ENCODE measurements around the gene PRKCI. TPM values are rescaled to one million over a fixed set of nuclear protein-coding genes. Genes with fewer than 3 reads are reported as not detected.
"Not testable (repeated sequence)": the region's sequence is repeated elsewhere in the genome, so short reads cannot be mapped to it uniquely, and the experiment has no call there.

Gene PRKCI
- total and polyA plus RNA-seq, 4 donors: 18.7 to 181 (median 35.2) TPM

DNA sequence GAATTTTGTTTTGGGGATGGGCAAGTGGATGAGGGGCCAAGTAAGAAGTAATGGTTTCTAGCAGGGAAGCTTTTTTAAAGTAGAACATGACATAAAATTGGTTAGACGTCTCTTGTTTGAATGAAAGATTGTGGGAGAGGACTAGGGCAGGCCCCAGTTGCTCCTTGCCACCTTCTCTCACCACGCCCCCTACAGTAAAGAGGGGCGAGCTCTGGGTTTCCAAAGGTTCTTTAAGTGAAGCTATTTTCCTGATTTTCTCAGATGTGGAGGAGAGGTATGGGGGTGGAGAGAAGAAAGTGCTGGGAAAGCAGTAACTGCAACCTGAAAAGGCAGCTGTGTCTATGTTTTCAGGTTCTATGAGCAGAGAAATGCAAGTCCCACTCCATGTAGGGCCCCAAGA, 102.7 kb downstream of the PRKCI start:
- Histone ChIP-seq H3K27me3 (ENCODE audit: control insufficient read depth in 3 of 3, insufficient read depth in 3 of 3, low read length in 2 of 3) (no peaks in the 10 kb centered on the region), H3K9me3 (ENCODE audit: control insufficient read depth in 4 of 4, insufficient read depth in 3 of 4, low read length in 3 of 4) (peaks cover 0 to 8% (median 0%) of the 10 kb centered on the region in 4 donors), H3K4me1 (ENCODE audit: control insufficient read depth in 5 of 5, insufficient read depth in 5 of 5, low read length in 5 of 5) (peaks cover 0 to 12% (median 0%) of the 10 kb centered on the region in 5 donors), H3K9ac (ENCODE audit: insufficient read depth in 1 of 2, low read length in 2 of 2) (no peak overlapping the region), H3K36me3 (ENCODE audit: control insufficient read depth in 4 of 4, insufficient read depth in 4 of 4, low read length in 4 of 4) (no peaks in the 10 kb centered on the region), H3K27ac (ENCODE audit: low read depth in 1 of 2, low read length in 1 of 2) (no peak overlapping the region), H3K4me3 (no peak overlapping the region)
- no peak for DNase-seq
- TF ChIP-seq CTCF (IDR thresholded peaks at IDR 0.05; ENCODE audit: control extremely low read depth, extremely low read depth): no peak
- ATAC-seq (ENCODE audit: insufficient read depth, low FRiP score): no peak
- WGBS, 2 donors: 89 to 96% methylated on average over 3 of the region's 3 CpGs

DNA sequence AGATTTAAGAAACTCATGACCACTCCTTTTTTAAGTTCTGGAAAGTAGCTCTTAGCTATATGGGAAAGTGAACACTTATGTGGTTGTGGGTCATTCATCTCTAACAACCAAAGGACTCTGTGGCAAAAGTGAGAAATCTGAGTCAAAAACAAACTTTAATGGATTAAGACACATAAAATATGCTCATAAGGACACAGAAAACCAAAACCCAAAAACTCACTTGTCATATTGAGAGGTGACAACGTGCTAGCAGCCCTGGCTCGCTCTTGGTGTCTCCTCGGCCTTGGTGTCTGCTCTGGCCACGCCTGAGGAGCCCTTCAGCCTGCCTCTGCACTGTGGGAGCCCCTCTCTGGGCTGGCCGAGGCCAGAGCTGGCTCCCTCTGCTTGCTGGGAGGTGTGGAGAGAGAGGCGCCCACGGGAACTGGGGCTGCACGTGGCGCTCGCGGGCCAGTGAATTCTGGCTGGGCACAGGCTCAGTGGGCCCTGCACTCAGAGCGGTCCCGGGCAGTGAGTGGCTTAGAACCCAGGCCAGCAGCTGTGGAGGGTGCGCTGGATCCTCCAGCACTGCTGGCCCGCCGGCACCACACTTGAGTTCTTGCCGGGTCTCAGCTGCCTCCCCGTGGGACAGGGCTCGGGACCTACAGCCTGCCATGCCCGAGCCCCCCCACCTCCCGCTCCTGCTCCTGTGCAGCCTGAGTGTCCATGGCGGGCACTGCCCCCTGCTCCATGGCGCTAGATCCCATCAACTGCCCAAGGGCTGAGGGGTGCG, 105.0 kb downstream of the PRKCI start:
- no peak for ATAC-seq (ENCODE audit: insufficient read depth, low FRiP score)
- Histone ChIP-seq H3K27ac (ENCODE audit: low read depth in 1 of 2, low read length in 1 of 2) (no peak overlapping the region), H3K4me3 (no peak overlapping the region), H3K36me3 (ENCODE audit: control insufficient read depth in 4 of 4, insufficient read depth in 4 of 4, low read length in 4 of 4) (no peaks in the 10 kb centered on the region), H3K27me3 (ENCODE audit: control insufficient read depth in 3 of 3, insufficient read depth in 3 of 3, low read length in 2 of 3) (no peaks in the 10 kb centered on the region), H3K9ac (ENCODE audit: insufficient read depth in 1 of 2, low read length in 2 of 2) (no peak overlapping the region), H3K9me3 (ENCODE audit: control insufficient read depth in 4 of 4, insufficient read depth in 3 of 4, low read length in 3 of 4) (peaks cover 0 to 8% (median 0%) of the 10 kb centered on the region in 4 donors), H3K4me1 (ENCODE audit: control insufficient read depth in 5 of 5, insufficient read depth in 5 of 5, low read length in 5 of 5) (peaks cover 0 to 5% (median 0%) of the 10 kb centered on the region in 5 donors)
- 93 to 96% methylated on average over 23 to 24 of the region's 24 CpGs for WGBS, 2 donors
- no peak for TF ChIP-seq CTCF (IDR thresholded peaks at IDR 0.05; ENCODE audit: control extremely low read depth, extremely low read depth)
- no peak for DNase-seq

GRCh38 chr3:170327868-170328548, 105.8 kb downstream of the PRKCI start:
- H3K9ac ChIP-seq (ENCODE audit: insufficient read depth in 1 of 2, low read length in 2 of 2); H3K27ac ChIP-seq (ENCODE audit: low read depth in 1 of 2, low read length in 1 of 2); H3K4me3 ChIP-seq; H3K27me3 ChIP-seq (ENCODE audit: control insufficient read depth in 3 of 3, insufficient read depth in 3 of 3, low read length in 2 of 3); ATAC-seq (ENCODE audit: insufficient read depth, low FRiP score); H3K36me3 ChIP-seq (ENCODE audit: control insufficient read depth in 4 of 4, insufficient read depth in 4 of 4, low read length in 4 of 4); DNase-seq; H3K9me3 ChIP-seq (ENCODE audit: control insufficient read depth in 4 of 4, insufficient read depth in 3 of 4, low read length in 3 of 4); H3K4me1 ChIP-seq (ENCODE audit: control insufficient read depth in 5 of 5, insufficient read depth in 5 of 5, low read length in 5 of 5): not testable (repeated sequence)
- 95 to 98% methylated on average over 7 of the region's 7 CpGs for WGBS, 2 donors

- 73 to 86% methylated on average over 5 of the region's 5 CpGs for WGBS, 2 donors
- Histone ChIP-seq H3K9me3 (ENCODE audit: control insufficient read depth in 4 of 4, insufficient read depth in 3 of 4, low read length in 3 of 4) (peaks cover 0 to 8% (median 0%) of the 10 kb centered on the region in 4 donors), H3K27me3 (ENCODE audit: control insufficient read depth in 3 of 3, insufficient read depth in 3 of 3, low read length in 2 of 3) (no peaks in the 10 kb centered on the region), H3K9ac (ENCODE audit: insufficient read depth in 1 of 2, low read length in 2 of 2) (no peak overlapping the region), H3K36me3 (ENCODE audit: control insufficient read depth in 4 of 4, insufficient read depth in 4 of 4, low read length in 4 of 4) (no peaks in the 10 kb centered on the region), H3K4me1 (ENCODE audit: control insufficient read depth in 5 of 5, insufficient read depth in 5 of 5, low read length in 5 of 5) (peaks cover 0 to 4% (median 0%) of the 10 kb centered on the region in 5 donors), H3K27ac (ENCODE audit: low read depth in 1 of 2, low read length in 1 of 2) (no peak overlapping the region), H3K4me3 (no peak overlapping the region)
- TF ChIP-seq CTCF (IDR thresholded peaks at IDR 0.05; ENCODE audit: control extremely low read depth, extremely low read depth): no peak
- DNase-seq (no peak), ATAC-seq (ENCODE audit: insufficient read depth, low FRiP score) (peak; percentile 78)
Observed at GRCh38 chr3:170330366-170330765, 108.1 kb downstream of the PRKCI start.

Measured in lung (tissue), 12 donors.